Loucy (cell line): ENCODE results near the gene LRIG1.

Source experiments
- CTCF ChIP-seq: fragments of 200-600 bp; sonication (generic); conservative IDR thresholded peaks from 2 replicates; pipeline ENCODE4 v1.5.1; 2014; ENCODE audit warnings: mild to moderate bottlenecking, antibody characterized with exemption, low read length
- EZH2phosphoT487 ChIP-seq: fragments of 200-600 bp; IDR thresholded peaks from 2 replicates; pipeline ENCODE4 v1.6.1; 2018; ENCODE audit warnings: antibody characterized with exemption, mild to moderate bottlenecking, moderate library complexity, borderline replicate concordance

DNA sequence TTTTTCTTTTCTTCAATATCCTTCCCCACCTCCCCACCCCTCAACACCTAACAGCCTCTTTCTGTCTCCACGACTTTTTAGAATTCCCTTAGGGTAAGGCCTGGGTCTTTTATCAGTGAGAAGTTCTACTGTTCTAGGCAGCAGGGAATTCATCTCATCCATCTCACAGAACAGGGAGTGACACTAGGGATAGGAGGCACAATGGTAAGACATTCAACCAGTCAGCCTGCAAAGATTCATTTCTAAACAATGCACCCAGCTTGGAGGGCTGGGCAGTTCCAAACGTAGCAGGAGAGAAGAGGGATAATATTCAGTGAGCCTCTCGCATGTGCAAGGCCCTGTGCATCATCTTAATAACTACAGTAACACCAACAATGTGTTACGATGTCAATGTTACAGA is 43.6 kb downstream of the LRIG1 start:
- TF ChIP-seq CTCF (no peak), EZH2phosphoT487 (no peak)
